SH-SY5Y (cell line): ENCODE data around the gene KIF19.

Experiments
- GATA2 ChIP-seq: IDR thresholded peaks from 2 replicates; pipeline ENCODE4 v1.6.1; 2011; ENCODE audit warnings: mild to moderate bottlenecking, low read depth, low read length
- GATA3 ChIP-seq: IDR thresholded peaks from 2 replicates; pipeline ENCODE4 v1.6.1; 2011; ENCODE audit warnings: low read depth, mild to moderate bottlenecking, low read length, moderate library complexity

KIF19 gene

GRCh38 chr17:74379495-74380085 lies 53.6 kb downstream of the KIF19 start:
- no peak for TF ChIP-seq GATA3
- no peak for TF ChIP-seq GATA2

- TF ChIP-seq GATA2: no peak
- TF ChIP-seq GATA3: no peak
These were observed 54.3 kb downstream of the KIF19 start for GRCh38 chr17:74380086-74380958.

GRCh38 chr17:74380959-74381808 lies 55.2 kb downstream of the KIF19 start:
- TF ChIP-seq GATA3 (no peak), GATA2 (no peak)

- no peak for TF ChIP-seq GATA2
- TF ChIP-seq GATA3: no peak
These were observed 57.1 kb downstream of the KIF19 start for GRCh38 chr17:74383141-74383540.

GRCh38 chr17:74385201-74385600 lies 59.2 kb downstream of the KIF19 start:
- TF ChIP-seq GATA2: no peak
- no peak for TF ChIP-seq GATA3

- TF ChIP-seq GATA2 (no peak), GATA3 (no peak)
These were observed 60.4 kb downstream of the KIF19 start for GRCh38 chr17:74386386-74386785.

- TF ChIP-seq GATA3: no peak
- TF ChIP-seq GATA2: no peak
These were observed 61.6 kb downstream of the KIF19 start for GRCh38 chr17:74387365-74388218.

GRCh38 chr17:74389084-74389753 lies 63.2 kb downstream of the KIF19 start:
- TF ChIP-seq GATA3 (no peak), GATA2 (no peak)

GRCh38 chr17:74389937-74390679 lies 64.1 kb downstream of the KIF19 start:
- no peak for TF ChIP-seq GATA2
- TF ChIP-seq GATA3: no peak

GRCh38 chr17:74390680-74391653 lies 64.9 kb downstream of the KIF19 start:
- TF ChIP-seq GATA2: no peak; the same call in 1 of the 2 replicates
- TF ChIP-seq GATA3: no peak

- TF ChIP-seq GATA3: no peak
- no peak for TF ChIP-seq GATA2
These were observed 65.7 kb downstream of the KIF19 start for GRCh38 chr17:74391771-74392170.
